Smooth muscle cell (in vitro differentiated cells): ENCODE results near the gene TBX1. TPM values are rescaled to one million over a fixed set of nuclear protein-coding genes. Genes with fewer than 3 reads are reported as not detected.

Experiments
- DNase-seq: peaks from one replicate; lab custom pipeline; 2025; ENCODE audit not compliant: unreplicated experiment; lab: John Stamatoyannopoulos, UW
- H2AFZ ChIP-seq: fragments of 200-600 bp; sonication (generic); 2 replicates; pipeline ENCODE4 v1.6.0; 2016; ENCODE audit warnings: antibody characterized with exemption, low read depth, mild to moderate bottlenecking
- H3F3A ChIP-seq: fragments of 200-600 bp; sonication (generic); 2 replicates; pipeline ENCODE4 v1.6.0; 2017; ENCODE audit warnings: antibody characterized with exemption, low read depth
- H3K27ac ChIP-seq: fragments of 200-600 bp; sonication (generic); 2 replicates; pipeline ENCODE4 v1.5.1; 2016; ENCODE audit warnings: low read depth, mild to moderate bottlenecking
- H3K27me3 ChIP-seq: fragments of 200-600 bp; sonication (generic); 2 replicates; pipeline ENCODE4 v1.6.1; 2016; ENCODE audit warnings: low read depth, mild to moderate bottlenecking
- H3K36me3 ChIP-seq: fragments of 200-600 bp; sonication (generic); 2 replicates; pipeline ENCODE4 v1.5.1; 2016; ENCODE audit warnings: low read depth
- H3K4me1 ChIP-seq: fragments of 200-600 bp; sonication (generic); 2 replicates; pipeline ENCODE4 v1.5.1; 2016; ENCODE audit warnings: low read depth
- H3K4me2 ChIP-seq: fragments of 200-600 bp; sonication (generic); 2 replicates; pipeline ENCODE4 v1.6.0; 2016; ENCODE audit warnings: mild to moderate bottlenecking
- H3K4me3 ChIP-seq: fragments of 200-600 bp; sonication (generic); 2 replicates; pipeline ENCODE4 v1.5.1; 2016; ENCODE audit warnings: mild to moderate bottlenecking
- H3K79me2 ChIP-seq: fragments of 200-600 bp; sonication (generic); 2 replicates; pipeline ENCODE4 v1.6.0; 2016; ENCODE audit warnings: low read depth, mild to moderate bottlenecking
- H3K9ac ChIP-seq: fragments of 200-600 bp; sonication (generic); 2 replicates; pipeline ENCODE4 v1.6.0; 2016; ENCODE audit warnings: low read depth
- H3K9me3 ChIP-seq: fragments of 200-600 bp; sonication (generic); replicated peaks from 2 replicates; pipeline ENCODE4 v1.5.1; 2016; ENCODE audit warnings: low read depth
- H4K20me1 ChIP-seq: fragments of 200-600 bp; sonication (generic); 2 replicates; pipeline ENCODE4 v1.6.0; 2016; ENCODE audit warnings: low read depth
- CTCF ChIP-seq: fragments of 200-600 bp; sonication (generic); IDR thresholded peaks from 2 replicates; pipeline ENCODE4 v1.5.1; 2017; ENCODE audit warnings: borderline replicate concordance, mild to moderate bottlenecking, antibody characterized with exemption; ENCODE audit not compliant: insufficient read depth, poor library complexity, severe bottlenecking
- WGBS: methylation state at CpG from one replicate; pipeline ENCODE4 v1.1.7; 2016; ENCODE audit warnings: low lambda C conversion rate; 5-methylcytosine and 5-hydroxymethylcytosine counted together
- polyA plus RNA-seq: library from polyadenylated mRNA; unstranded; fragments of >200 nt; fragmentation: Nextera tagmentation; extraction: Ambion mirVana; gene quantifications from 2 replicates; pipeline ENCODE4 v1.2.1, GENCODE V29; 2016
- total RNA-seq: library from RNA; depleted of rRNA; stranded (reverse); fragments of >200 nt; gene quantifications from 2 replicates; pipeline ENCODE4 v1.2.3, GENCODE V29; 2014

Gene TBX1
- total and polyA plus RNA-seq, 2 experiments from 2014 or later = not detected

GRCh38 chr22:19714312-19715187 is 46.0 kb upstream of the TBX1 start, which contains the start of gene SEPTIN5:
Gene SEPTIN5 (plus strand): TSS chr22:19714503. CDS start chr22:19714589, 86 bp downstream.
- H3K36me3 ChIP-seq = no peaks in the 10 kb centered on the region
- no peaks in the 10 kb centered on the region for H3K9me3 ChIP-seq
- no peaks in the 10 kb centered on the region for H3K79me2 ChIP-seq
- peaks cover 6% of the 10 kb centered on the region for H3K27me3 ChIP-seq
- H3K27ac ChIP-seq = no peak within 1 kb of the TSS
- H3K4me3 ChIP-seq = peak within 1 kb of the TSS; percentile 82
- 10% methylated on average over 18 of the region's 106 CpGs for WGBS
- no peak for DNase-seq
- H2AFZ ChIP-seq = peak within 1 kb of the TSS; percentile 87
- peak within 1 kb of the TSS; percentile 51 for H3K9ac ChIP-seq
- H3F3A ChIP-seq = peaks cover 4% of the 10 kb centered on the region
- H3K4me1 ChIP-seq = peaks cover 16% of the 10 kb centered on the region
- peak within 1 kb of the TSS; percentile 98 for H3K4me2 ChIP-seq
- no peak for TF ChIP-seq CTCF
- peaks cover 15% of the 10 kb centered on the region for H4K20me1 ChIP-seq

- Histone ChIP-seq H3K9me3 (no peaks in the 10 kb centered on the region), H3K4me1 (peaks cover 16% of the 10 kb centered on the region), H3K4me2 (peak overlapping the region; percentile 98), H2AFZ (no peak overlapping the region), H3K4me3 (peak overlapping the region; percentile 82), H3K9ac (peak overlapping the region; percentile 51), H3F3A (peaks cover 4% of the 10 kb centered on the region), H3K27ac (no peak overlapping the region), H3K27me3 (peaks cover 14% of the 10 kb centered on the region), H4K20me1 (peaks cover 23% of the 10 kb centered on the region), H3K36me3 (no peaks in the 10 kb centered on the region), H3K79me2 (no peaks in the 10 kb centered on the region)
- no peak for DNase-seq
- no peak for TF ChIP-seq CTCF
- 86% methylated on average over 4 of the region's 4 CpGs for WGBS
These were observed 45.2 kb upstream of the TBX1 start for GRCh38 chr22:19715188-19715930.

- peaks cover 16% of the 10 kb centered on the region for H3K27me3 ChIP-seq
- no peak overlapping the region for H3K27ac ChIP-seq
- no peak for TF ChIP-seq CTCF
- DNase-seq = no peak
- H3K79me2 ChIP-seq = no peaks in the 10 kb centered on the region
- H3F3A ChIP-seq = peaks cover 4% of the 10 kb centered on the region
- peaks cover 16% of the 10 kb centered on the region for H3K4me1 ChIP-seq
- no peaks in the 10 kb centered on the region for H3K36me3 ChIP-seq
- no peak overlapping the region for H3K4me3 ChIP-seq
- no peak overlapping the region for H3K4me2 ChIP-seq
- no peak overlapping the region for H2AFZ ChIP-seq
- peaks cover 31% of the 10 kb centered on the region for H4K20me1 ChIP-seq
- H3K9me3 ChIP-seq = no peaks in the 10 kb centered on the region
- no peak overlapping the region for H3K9ac ChIP-seq
- 92% methylated on average over 11 of the region's 11 CpGs for WGBS
These were observed 44.3 kb upstream of the TBX1 start for GRCh38 chr22:19716041-19716828.
